Prostate gland (tissue), 2 donors: Measurements from ENCODE around the gene AP4S1. TPM values are rescaled to one million over a fixed set of nuclear protein-coding genes. Genes with fewer than 3 reads are reported as not detected.

Source experiments
- DNase-seq: peaks from one replicate; pipeline ENCODE4 v3.0.0-alpha.2; 2019; ENCODE audit warnings: low spot score
- H3K27ac ChIP-seq, 2 donors: fragments of 200-600 bp; sonication (generic); 2 replicates each; pipeline ENCODE4 v1.5.1; 2017 to 2019
- H3K27me3 ChIP-seq: fragments of 200-600 bp; sonication (generic); replicated peaks from 2 replicates; pipeline ENCODE4 v1.5.1; 2019; ENCODE audit not compliant: insufficient read depth
- H3K36me3 ChIP-seq, 2 donors: fragments of 200-600 bp; sonication (generic); 1 replicate in 1 of 2; 2 replicates in 1 of 2; pipeline versions ENCODE4 v1.5.1 to v1.8.1; 2017 to 2019
- H3K4me1 ChIP-seq: fragments of 200-600 bp; sonication (generic); replicated peaks from 2 replicates; pipeline ENCODE4 v1.5.1; 2019
- H3K4me3 ChIP-seq, 2 donors: fragments of 200-600 bp; sonication (generic); 2 replicates each; pipeline ENCODE4 v1.5.1; 2017 to 2019
- H3K9me3 ChIP-seq: fragments of 200-600 bp; sonication (generic); 2 replicates; pipeline ENCODE4 v1.5.1; 2017
- POLR2A ChIP-seq: fragments of 450-650 bp; IDR thresholded peaks from one replicate; pipeline ENCODE4 v1.6.1; 2016; ENCODE audit warnings: antibody characterized with exemption, mild to moderate bottlenecking
- POLR2AphosphoS5 ChIP-seq: sonication (generic); formaldehyde crosslinking; IDR thresholded peaks from one replicate; pipeline ENCODE4 v1.6.1; 2017; ENCODE audit warnings: antibody characterized with exemption
- WGBS: methylation state at CpG from one replicate; pipeline ENCODE4 v1.1.5; 2018; 5-methylcytosine and 5-hydroxymethylcytosine counted together
- intact Hi-C: fragments of 100-400 bp; cut with DNase I; formaldehyde crosslinking; loops from one replicate; pipeline ENCODE4 v1.14.2; 2022
- total RNA-seq, 2 donors: library from RNA; depleted of rRNA; stranded (reverse); fragments of >200 nt; gene quantifications; one replicate each; pipeline ENCODE4 v1.1.0, GENCODE V29; 2016
- TF ChIP-seq, protein P1 (sequence below), 4 experiments: fragments of 200-600 bp in 2 of 4; fragments of 450-650 bp in 2 of 4; sonication (generic) in 2 of 4; IDR thresholded peaks; 1 replicate in 3 of 4; 2 replicates in 1 of 4; pipeline ENCODE4 v1.5.1; 2016 to 2019; ENCODE audit warnings: antibody characterized with exemption in 4 of 4, mild to moderate bottlenecking in 2 of 4, moderate library complexity in 2 of 4

The AP4S1 gene
- total RNA-seq, 2 donors from 2014 or later: 6.1 to 9.8 TPM

DNA sequence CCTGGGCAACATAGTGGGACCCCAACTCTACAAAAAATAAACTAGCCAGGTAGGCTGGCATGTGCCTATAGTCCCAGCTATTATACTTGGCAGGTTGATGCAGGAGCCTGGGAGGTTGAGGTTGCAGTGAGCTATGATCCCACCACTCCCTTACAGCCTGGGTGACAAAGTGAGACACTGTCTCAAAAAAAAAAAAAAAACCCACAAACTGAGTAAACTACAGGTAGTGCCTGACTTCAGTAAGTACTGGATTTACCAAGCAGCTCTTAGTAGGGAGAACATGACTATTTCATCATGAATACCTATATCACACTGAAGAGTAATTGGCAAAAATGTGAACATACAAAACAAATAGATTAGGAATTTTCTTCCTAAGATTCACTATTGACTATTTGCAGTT is 32.4 kb upstream of the AP4S1 start:
- Histone ChIP-seq H3K27ac (no peak overlapping the region), H3K36me3 (no peaks in the 10 kb centered on the region), H3K27me3 (no peaks in the 10 kb centered on the region), H3K4me3 (no peak overlapping the region), H3K9me3 (no peaks in the 10 kb centered on the region), H3K4me1 (no peaks in the 10 kb centered on the region)
- intact Hi-C loops: no loop called here
- DNase-seq: no peak
- TF ChIP-seq, protein P1, sequence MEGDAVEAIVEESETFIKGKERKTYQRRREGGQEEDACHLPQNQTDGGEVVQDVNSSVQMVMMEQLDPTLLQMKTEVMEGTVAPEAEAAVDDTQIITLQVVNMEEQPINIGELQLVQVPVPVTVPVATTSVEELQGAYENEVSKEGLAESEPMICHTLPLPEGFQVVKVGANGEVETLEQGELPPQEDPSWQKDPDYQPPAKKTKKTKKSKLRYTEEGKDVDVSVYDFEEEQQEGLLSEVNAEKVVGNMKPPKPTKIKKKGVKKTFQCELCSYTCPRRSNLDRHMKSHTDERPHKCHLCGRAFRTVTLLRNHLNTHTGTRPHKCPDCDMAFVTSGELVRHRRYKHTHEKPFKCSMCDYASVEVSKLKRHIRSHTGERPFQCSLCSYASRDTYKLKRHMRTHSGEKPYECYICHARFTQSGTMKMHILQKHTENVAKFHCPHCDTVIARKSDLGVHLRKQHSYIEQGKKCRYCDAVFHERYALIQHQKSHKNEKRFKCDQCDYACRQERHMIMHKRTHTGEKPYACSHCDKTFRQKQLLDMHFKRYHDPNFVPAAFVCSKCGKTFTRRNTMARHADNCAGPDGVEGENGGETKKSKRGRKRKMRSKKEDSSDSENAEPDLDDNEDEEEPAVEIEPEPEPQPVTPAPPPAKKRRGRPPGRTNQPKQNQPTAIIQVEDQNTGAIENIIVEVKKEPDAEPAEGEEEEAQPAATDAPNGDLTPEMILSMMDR (IDR thresholded peaks at IDR 0.05): no peak
- TF ChIP-seq POLR2A (no peak), POLR2AphosphoS5 (no peak)

DNA sequence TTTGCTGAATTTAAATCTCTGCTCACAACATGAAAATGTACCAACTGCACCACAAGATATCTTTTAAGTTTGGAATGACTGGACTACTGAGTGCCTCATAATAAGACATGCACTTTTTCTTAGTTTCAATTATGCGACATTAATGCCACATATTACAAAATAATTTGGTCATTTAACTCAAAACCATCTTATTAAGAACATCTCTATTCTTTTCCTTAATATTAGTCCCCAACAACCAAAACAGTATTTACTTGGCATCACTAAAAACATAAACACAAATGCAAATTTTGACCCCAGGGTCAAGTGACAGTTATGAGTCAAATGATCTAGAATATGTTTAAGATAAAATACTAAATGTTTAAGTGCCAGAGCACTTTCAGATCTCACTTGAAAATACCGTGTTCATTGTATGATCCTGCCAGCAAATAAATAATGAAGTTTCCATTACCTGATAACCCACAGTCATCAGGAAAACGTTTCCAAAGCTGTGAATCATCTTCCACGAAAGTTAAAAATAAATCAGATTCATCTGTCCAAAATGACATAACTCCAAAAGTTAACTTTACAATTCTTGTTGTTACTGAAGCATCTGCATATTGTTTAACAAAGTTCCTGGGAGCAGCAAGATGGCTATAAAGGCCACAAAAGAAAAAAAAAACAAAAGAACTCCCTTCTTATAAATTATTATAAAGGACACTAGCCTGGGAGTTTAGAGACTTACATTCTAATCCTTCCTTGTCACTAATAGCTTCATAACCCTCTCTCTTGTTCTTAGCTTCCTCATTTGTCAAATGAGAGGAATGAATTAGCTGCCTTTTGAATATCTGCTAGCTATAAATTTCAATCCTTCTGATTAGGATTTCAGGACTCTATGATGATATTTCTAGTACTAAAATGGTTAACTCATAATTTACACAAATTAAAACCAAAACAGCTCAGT is 30.5 kb upstream of the AP4S1 start:
- H3K36me3 ChIP-seq: no peaks in the 10 kb centered on the region
- 9% methylated on average over 4 of the region's 4 CpGs for WGBS

DNA sequence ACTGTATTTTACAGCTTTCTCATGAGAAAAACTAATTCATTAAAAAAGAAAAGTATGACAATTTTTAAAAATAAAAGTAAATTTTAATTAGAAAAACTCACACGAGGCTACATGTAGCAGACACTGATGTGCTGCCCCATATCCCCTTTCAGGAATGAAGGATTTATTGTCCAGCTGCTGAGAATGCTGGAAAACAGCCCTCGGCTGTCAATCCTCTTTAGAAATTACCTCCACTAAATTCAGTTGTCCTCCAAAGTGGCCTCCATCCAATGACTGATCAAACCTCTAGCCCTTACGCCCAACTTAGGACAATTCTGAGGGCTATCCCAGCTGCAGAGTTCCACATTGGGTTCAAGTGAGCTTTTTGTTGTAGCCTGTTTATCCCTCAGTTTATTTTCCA is 29.8 kb upstream of the AP4S1 start:
- DNase-seq: no peak
- no peaks in the 10 kb centered on the region for H3K9me3 ChIP-seq
- no peaks in the 10 kb centered on the region for H3K36me3 ChIP-seq
- no peaks in the 10 kb centered on the region for H3K4me1 ChIP-seq
- WGBS: 76% methylated on average over 3 of the region's 3 CpGs
- H3K27me3 ChIP-seq: no peaks in the 10 kb centered on the region
- no peak for TF ChIP-seq POLR2A
- no peak for TF ChIP-seq POLR2AphosphoS5
- TF ChIP-seq, protein P1 (IDR thresholded peaks at IDR 0.05): no peak
- intact Hi-C loops: no loop called here
- H3K27ac ChIP-seq: no peak overlapping the region
- no peak overlapping the region for H3K4me3 ChIP-seq

More for the DNA sequence above, 30.5 kb upstream of the AP4S1 start:
- no peaks in the 10 kb centered on the region for H3K9me3 ChIP-seq
- DNase-seq: no peak
- no peaks in the 10 kb centered on the region for H3K4me1 ChIP-seq
- TF ChIP-seq POLR2AphosphoS5: no peak
- TF ChIP-seq POLR2A: no peak
- TF ChIP-seq, protein P1 (IDR thresholded peaks at IDR 0.05): no peak
- no peaks in the 10 kb centered on the region for H3K27me3 ChIP-seq
- intact Hi-C loops: no loop called here
- H3K27ac ChIP-seq: no peak overlapping the region
- no peak overlapping the region for H3K4me3 ChIP-seq

DNA sequence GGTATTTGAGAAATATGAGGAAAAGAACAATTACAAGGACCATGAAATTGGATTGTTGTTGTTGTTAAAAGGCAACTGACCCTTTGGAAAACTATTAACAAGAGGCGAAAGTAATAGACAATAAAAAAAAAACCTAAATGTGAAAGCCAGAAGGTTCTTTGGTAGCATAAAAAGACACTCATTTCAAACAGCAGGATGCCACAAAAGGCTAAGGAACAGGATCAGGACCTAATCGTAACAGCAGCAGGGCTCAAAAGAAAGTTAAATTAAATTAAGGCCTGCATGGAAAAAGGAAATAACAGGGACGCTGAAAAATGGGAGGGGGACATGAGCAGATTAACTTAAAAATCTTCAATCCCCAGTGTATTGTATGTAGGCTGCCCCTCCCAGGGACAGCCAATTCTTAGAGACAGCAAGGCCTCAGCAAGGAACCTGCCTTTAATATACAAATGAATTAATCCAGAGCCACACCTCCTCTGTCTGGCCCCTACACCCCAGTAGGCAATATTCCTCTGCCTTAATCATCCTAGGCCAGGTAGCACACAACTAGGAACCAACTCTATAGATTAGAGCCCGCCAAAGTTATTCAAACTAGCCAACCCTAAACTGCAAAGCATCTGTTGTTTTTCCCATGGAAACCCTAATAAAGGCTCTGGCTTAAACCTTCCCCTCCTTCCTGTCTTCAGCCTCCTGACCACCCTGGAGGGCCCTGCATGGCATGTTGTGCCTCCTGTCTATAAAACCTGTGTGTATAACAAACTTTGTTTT is 28.4 kb upstream of the AP4S1 start:
- no peaks in the 10 kb centered on the region for H3K4me1 ChIP-seq
- TF ChIP-seq POLR2AphosphoS5 (no peak), POLR2A (no peak)
- TF ChIP-seq, protein P1 (IDR thresholded peaks at IDR 0.05): no peak
- no peaks in the 10 kb centered on the region for H3K36me3 ChIP-seq
- WGBS: 82% methylated on average over 4 of the region's 4 CpGs
- intact Hi-C loops: no loop called here
- no peak overlapping the region for H3K27ac ChIP-seq
- DNase-seq: no peak
- no peak overlapping the region for H3K4me3 ChIP-seq
- no peaks in the 10 kb centered on the region for H3K9me3 ChIP-seq
- no peaks in the 10 kb centered on the region for H3K27me3 ChIP-seq
